Middle frontal gyrus (tissue), 1 donor: ENCODE data around the gene PROKR2.

Source experiments
- DNase-seq: peaks from one replicate; pipeline ENCODE4 v3.0.0-alpha.2; 2015; ENCODE audit warnings: low spot score; ENCODE audit errors: extremely low spot score

The PROKR2 gene

GRCh38 chr20:5290596-5290995, 26.2 kb downstream of the PROKR2 start:
- no peak for DNase-seq

GRCh38 chr20:5282561-5282960, 34.2 kb downstream of the PROKR2 start:
- no peak for DNase-seq

GRCh38 chr20:5279661-5280060, 37.1 kb downstream of the PROKR2 start:
- DNase-seq, result no peak

DNA sequence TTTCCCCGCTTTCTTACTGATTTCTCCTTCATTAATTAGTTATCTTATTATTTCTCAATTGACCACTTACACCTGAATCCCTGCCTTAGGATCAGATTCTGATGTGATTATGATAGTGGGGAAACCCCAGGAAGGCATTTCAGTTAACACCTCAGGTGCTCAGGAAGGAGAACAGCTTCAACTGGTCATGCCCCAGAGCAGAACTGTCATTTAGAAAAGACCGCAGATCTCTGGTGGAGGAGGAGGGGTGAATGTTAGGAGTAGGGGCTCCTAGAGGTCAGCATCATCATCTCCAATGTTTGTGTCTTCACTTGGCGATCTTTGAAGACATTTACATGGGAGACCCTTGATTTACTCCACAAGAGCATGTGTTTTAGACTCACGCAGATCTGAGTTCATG, 44.5 kb downstream of the PROKR2 start:
- no peak for DNase-seq

DNA sequence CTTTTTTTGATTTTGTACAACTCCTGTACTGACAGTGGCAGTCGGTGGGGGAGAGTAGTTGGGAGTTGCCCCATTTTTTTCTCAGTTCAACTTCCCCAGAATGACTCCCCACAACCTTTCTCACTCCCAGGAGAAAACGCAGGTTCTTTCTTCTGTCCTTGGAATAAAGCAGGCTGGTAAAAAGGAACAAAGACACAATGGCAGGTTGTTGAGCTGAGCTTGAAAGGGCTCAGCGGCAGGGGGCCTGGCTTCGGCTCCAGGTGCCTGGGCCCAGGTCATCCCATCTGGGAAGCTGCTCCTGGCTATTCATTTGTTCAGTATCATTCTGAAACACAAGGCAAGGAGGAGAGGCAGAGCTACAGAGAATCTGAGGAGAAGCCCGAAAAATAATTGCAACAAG, 46.2 kb downstream of the PROKR2 start:
- DNase-seq, result no peak

DNA sequence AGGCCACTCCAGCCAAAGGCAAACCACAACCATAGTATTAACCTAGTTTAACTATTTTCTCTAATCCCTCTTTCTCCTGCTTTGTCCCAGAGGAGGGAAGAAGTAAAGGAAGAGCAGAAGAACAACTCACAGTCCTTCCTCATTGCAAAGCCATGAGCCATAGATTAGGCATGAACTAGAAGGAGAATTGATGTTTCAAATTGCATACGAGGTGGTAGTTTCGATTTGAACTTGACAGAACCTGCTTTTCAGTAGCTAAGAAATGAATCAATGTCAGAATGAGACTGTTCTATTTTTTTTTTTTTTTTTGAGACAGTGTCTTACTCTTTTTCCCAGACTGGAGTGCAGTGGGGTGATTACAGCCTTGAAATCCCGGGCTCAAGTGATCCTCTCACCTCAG, 48.3 kb downstream of the PROKR2 start:
- DNase-seq, result no peak

GRCh38 chr20:5267092-5267491, 49.7 kb downstream of the PROKR2 start:
- no peak for DNase-seq
